HL-60 (cell line): ENCODE measurements around the gene SARDH.
A peak's percentile ranks its signal among the peaks of the same experiment; 100 is the strongest.

Experiments
- DNase-seq, 2 experiments: peaks; one replicate each; pipeline ENCODE4 v3.0.0-alpha.2; 2010 to 2020; ENCODE audit warnings: low read depth in 1 of 2, low spot score in 1 of 2
- H3K27ac ChIP-seq: fragments of 250-450 bp; sonication (Bioruptor Pico); replicated peaks from 2 replicates; pipeline ENCODE4 v1.5.1; 2020; ENCODE audit warnings: mild to moderate bottlenecking, moderate library complexity
- H3K27me3 ChIP-seq: fragments of 250-450 bp; sonication (Bioruptor Pico); 2 replicates; pipeline ENCODE4 v1.5.1; 2021; ENCODE audit warnings: mild to moderate bottlenecking, moderate library complexity; ENCODE audit not compliant: insufficient read depth, poor library complexity, severe bottlenecking
- H3K4me3 ChIP-seq: replicated peaks from 2 replicates; pipeline ENCODE4 v1.5.1; 2011; ENCODE audit warnings: mild to moderate bottlenecking, control low read depth, low read length; ENCODE audit not compliant: insufficient read depth
- CTCF ChIP-seq: IDR thresholded peaks from one replicate; pipeline ENCODE4 v1.5.1; 2011; ENCODE audit warnings: low read length, control low read depth, inconsistent platforms; ENCODE audit not compliant: insufficient read depth
- GABPA ChIP-seq: IDR thresholded peaks from 2 replicates; pipeline ENCODE4 v1.6.1; 2012; ENCODE audit warnings: low read depth
- POLR2AphosphoS5 ChIP-seq: IDR thresholded peaks from 2 replicates; pipeline ENCODE4 v1.6.1; 2012; ENCODE audit warnings: low read depth
- REST ChIP-seq: IDR thresholded peaks from 2 replicates; pipeline ENCODE4 v1.6.1; 2012; ENCODE audit warnings: low read depth; ENCODE audit not compliant: insufficient replicate concordance
- SPI1 ChIP-seq: IDR thresholded peaks from 2 replicates; pipeline ENCODE4 v1.6.1; 2012; ENCODE audit warnings: low read depth, mild to moderate bottlenecking, borderline replicate concordance

The SARDH gene

GRCh38 chr9:133621725-133622267 is 116.4 kb downstream of the SARDH start:
- DNase-seq = no peak
- H3K27me3 ChIP-seq = peaks cover 16% of the 10 kb centered on the region
- H3K4me3 ChIP-seq = no peak overlapping the region
- H3K27ac ChIP-seq = no peak overlapping the region
- no peak for TF ChIP-seq REST
- TF ChIP-seq GABPA = no peak

DNA sequence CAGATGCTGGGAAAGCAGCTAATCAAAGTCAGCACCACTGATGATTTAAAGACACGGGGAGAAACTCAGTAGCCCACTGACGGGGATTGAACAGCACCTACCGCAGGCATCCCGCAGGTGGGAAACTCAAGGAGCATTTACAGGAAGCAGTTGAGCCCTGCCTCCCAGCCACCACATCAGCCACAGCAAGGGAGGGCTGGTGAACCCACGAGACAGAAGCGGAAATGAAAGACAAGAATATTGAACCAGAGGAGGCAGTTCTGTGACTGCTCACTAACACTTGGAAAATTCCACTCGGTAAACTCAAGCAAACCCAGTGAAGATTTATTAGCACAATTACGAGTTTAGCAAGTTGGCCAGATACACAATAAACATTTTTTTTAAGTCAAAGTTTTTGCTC is 118.4 kb downstream of the SARDH start:
- Histone ChIP-seq H3K27ac (no peak overlapping the region), H3K4me3 (no peak overlapping the region), H3K27me3 (peaks cover 16% of the 10 kb centered on the region)
- TF ChIP-seq REST = no peak
- no peak for TF ChIP-seq SPI1
- TF ChIP-seq POLR2AphosphoS5 = no peak
- no peak for TF ChIP-seq CTCF
- TF ChIP-seq GABPA = no peak
- peak in 1 of 2 experiments; percentile 17 for DNase-seq

- Histone ChIP-seq H3K27ac (no peak overlapping the region), H3K4me3 (no peak overlapping the region), H3K27me3 (peaks cover 18% of the 10 kb centered on the region)
- no peak for DNase-seq
- TF ChIP-seq POLR2AphosphoS5 (no peak), REST (no peak), GABPA (no peak)
These were observed 119.4 kb downstream of the SARDH start for GRCh38 chr9:133618726-133619125.

DNA sequence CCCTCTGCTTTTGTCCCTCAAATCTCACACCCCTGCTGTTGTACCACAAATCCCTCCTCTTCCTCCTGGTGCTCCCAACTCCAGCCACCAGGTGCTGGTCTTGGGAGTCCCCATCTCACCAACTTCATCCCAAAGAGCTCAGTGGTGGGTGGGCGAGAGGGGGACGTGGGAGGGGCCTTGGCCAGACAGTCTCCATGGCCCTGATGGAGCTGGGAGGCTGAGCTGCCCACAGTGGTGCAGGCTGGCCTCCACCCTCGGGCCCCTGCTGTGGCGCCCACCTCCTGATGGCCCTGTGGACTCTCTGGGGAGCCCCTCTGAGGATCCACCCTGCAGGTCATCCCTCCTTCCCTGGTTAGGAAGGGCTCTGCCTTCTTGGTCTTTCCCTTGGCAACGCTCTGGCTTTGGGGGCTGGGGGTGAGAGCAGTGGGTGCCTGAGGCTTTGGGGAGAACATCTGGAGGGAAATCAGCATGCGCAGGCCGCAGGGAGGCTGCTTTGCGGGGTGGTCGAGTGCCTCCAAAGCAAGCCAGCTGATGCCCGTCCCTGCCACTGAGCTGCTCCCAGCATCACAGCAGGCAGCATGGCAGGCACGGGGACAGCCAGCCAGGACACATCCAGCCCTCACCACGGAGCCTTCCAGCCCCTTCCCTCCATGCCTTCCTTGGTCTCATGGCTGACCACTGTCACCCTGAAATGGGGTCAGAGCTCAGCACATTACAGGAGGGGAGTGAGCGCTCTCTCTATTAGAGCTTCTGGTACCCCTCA is 121.3 kb downstream of the SARDH start:
- Histone ChIP-seq H3K4me3 (no peak overlapping the region), H3K27ac (no peak overlapping the region), H3K27me3 (peaks cover 15% of the 10 kb centered on the region)
- TF ChIP-seq SPI1 (no peak), GABPA (no peak), REST (no peak), POLR2AphosphoS5 (no peak), CTCF (no peak)
- no peak for DNase-seq
